GM19035 (cell line): ENCODE measurements around the gene ZBTB20.

Source experiments
- ATAC-seq: cut with Tn5 transposase; IDR thresholded peaks from one replicate; pipeline ENCODE4 v1.9.1; 2021; ENCODE audit not compliant: unreplicated experiment

The ZBTB20 gene

DNA sequence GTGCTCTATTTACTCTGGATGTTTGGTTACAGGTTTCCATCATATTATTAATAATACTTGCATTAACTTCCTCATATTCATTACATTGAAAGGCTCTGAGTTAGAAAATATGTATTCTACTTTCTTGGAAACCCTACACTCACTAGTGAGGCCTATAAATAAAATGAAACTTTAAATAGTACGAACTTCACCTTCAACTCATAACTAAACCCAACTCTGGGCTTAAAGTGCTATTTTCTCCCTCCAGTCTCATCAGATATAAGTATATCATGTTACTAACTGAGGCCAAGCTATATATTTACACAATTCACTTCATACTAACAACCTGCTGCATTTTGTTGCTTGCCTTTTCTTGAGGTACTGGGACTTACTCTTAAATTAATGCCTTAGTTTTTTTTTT lies 546.5 kb downstream of the ZBTB20 start:
- ATAC-seq = no peak

DNA sequence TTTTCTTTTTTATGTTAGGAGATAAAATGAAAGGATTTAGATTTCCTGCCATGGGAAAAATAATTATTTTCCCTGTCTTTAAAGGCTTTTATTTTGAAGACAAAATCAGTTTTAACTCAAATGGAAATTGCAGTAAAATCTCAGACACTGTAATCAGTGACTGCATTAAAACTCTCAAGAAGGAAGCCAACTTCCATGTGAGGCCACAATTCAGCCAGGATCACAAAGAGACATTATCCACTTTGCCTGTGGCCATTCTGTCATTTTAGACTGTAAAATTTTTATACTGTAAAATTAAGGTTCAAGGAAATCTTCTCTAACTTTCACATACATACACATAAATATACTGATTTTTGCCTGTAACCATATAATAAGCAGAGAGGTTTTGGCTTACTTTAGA lies 549.2 kb downstream of the ZBTB20 start:
- no peak for ATAC-seq

DNA sequence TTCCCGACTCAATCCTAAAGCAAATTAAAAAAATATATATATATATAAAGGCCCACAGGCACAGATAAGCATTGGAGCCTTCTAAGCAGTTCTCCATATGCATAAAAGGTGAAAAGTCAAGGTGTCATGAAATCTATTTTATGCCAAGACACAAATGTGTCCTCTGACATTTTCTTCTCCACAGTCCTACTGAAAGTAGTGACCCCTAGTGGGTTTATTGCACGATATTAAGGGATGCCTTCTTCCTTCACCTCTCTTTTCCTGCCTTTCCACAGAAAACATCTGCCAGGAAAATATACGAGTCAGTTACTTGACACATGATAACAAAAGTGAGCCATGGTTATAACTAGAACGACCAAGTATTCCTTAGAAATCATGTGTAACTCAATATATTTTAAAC lies 550.1 kb downstream of the ZBTB20 start:
- no peak for ATAC-seq

DNA sequence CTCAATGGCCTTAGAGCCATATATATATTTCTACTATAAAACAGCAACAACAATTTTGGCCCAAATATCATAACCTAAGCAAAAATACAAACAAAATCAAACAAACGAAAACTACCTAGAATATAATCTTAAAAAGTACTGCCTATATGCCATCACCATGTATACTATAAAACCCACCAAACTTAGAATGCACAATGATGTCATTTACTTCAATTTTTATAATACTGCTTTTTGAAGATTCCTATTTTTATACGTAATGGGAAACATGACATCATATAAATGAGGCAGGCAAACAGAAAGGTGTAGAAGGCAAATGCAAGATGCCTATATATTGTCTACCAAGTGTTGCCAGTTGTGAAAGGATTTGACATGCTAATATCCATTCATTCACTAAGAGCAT lies 550.9 kb downstream of the ZBTB20 start:
- no peak for ATAC-seq

DNA sequence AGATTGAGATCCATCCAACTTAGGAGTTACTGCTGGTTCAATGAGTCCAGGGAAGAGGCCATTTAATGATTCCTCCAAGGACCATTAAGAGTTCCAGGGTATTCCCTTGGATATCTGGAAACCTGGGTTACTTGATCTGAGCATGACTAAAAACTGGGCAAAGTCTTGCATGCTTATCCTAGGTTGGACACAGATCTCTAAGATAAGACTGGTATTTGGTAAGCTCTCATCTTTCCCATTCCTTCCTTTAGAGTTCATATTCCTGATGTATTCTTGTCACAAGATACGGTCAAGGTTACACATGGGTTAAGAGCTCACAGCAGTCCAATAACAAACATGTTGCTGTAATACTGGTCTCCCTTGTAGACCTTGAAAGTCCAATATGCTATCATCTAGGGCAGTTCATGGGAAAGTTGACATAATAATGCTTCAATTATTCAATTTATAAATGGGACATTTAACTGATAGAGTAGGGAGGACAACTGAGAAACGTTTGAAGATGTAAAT lies 551.5 kb downstream of the ZBTB20 start:
- no peak for ATAC-seq

- no peak for ATAC-seq
Measured at GRCh38 chr3:114590309-114591047, 556.6 kb downstream of the ZBTB20 start.

GRCh38 chr3:114587986-114588385 lies 559.1 kb downstream of the ZBTB20 start:
- ATAC-seq = no peak

DNA sequence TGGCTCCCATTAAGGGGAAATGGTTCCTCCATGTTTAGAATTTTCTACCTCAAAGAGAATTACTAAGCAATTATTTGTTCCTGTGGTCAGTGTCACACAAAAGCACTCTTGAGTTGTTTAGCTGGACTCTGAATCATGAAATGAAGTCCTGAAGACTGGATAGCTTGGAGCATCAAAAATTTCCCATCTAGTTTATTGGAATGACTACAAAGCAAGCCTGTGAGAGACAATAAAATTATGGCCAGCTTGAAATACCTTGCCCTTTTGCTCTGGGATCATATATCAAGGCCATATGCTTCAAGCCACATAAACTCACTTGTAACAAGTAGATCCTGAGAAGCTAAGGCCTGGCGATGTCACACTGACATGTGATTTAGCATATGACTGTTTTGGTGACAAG lies 561.0 kb downstream of the ZBTB20 start:
- ATAC-seq = no peak

GRCh38 chr3:114585687-114586086 lies 561.4 kb downstream of the ZBTB20 start:
- no peak for ATAC-seq

DNA sequence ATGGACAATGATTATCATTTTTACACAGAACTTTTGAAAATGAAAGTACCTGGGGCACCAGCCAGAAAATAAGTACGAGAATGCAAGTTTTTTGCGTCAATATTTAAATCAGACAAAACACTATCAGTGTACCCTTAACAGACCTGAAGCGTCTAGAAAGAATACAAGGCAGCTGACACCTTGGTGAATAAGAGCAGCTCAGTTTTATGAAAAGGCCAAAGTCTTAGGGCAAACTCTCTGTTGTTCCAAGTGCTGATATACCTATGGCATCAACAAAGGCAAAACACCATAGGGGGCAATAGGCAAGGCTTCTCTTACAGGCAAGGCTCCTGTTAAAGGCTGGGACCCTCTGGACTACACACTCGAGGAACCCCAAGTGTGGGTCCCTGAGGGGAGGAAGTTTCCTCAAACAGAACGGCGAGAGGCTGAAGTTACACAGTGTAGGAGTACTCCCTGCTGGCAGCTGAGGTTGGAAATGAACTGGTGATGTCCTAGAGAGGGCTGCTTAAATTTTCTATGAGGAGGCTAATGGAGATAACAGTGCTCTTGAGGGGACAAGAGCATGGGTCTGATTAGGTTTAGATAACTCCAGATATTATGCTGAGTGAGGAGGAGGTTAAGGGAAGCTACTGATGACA lies 562.2 kb downstream of the ZBTB20 start:
- no peak for ATAC-seq

DNA sequence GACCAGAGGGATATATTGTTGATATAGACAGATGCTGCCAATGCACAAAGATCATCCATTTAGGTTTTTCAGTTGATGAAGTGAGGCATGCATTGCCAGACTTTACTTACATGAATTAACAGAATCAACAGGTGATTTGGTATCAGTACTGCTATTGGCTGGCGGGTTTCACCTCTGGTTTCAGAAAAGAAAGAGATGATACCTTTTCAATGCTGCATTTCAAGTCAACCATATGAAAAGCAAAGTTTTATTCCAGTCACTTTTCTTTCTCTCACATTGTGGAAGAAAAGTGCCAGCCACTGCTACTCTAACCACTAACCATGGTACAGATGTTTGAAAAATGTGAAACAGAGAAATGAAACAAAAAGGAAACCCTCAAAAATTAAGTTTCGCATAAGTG lies 564.2 kb downstream of the ZBTB20 start:
- ATAC-seq = peak; percentile 78

GRCh38 chr3:114572364-114573062 lies 574.6 kb downstream of the ZBTB20 start:
- ATAC-seq = no peak

DNA sequence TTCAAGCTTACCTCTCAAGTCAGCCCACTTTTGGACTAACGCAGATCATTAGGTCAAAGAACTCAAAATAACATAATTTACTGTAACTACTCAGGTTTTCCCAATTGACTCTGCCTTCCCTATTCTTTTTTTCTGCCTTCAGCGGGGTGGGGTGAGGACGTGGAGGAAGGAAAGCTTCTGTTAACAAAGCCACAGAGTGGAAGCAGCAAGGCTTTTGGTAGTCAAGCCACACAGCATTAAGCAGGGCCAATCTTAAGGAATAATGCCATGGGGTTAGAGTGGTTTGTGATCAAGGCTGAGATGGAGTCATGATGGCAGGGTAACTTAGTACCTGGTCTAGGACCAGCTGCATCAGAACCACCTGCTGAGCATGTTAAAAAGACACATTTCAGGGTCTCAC lies 575.7 kb downstream of the ZBTB20 start:
- ATAC-seq = no peak

DNA sequence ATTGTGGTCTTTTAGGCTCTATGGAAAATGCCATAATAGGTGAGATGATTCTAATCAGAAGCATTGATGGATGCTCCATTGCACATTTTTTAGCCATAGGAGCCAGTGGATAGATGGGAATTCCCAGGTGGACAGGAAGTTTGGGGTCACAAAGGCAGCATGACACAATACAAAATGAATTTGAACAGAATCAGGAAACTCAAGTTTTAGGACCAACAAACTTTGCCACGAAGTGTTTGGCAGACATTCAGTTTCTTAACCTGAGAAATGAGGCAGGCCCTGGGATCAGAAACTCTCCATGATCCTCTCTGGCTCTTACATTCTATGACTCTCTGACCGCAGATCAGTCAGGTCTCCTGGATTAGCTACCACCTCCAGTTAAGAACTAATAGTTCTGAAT lies 577.9 kb downstream of the ZBTB20 start:
- no peak for ATAC-seq

GRCh38 chr3:114567771-114568170 lies 579.3 kb downstream of the ZBTB20 start:
- ATAC-seq = no peak

DNA sequence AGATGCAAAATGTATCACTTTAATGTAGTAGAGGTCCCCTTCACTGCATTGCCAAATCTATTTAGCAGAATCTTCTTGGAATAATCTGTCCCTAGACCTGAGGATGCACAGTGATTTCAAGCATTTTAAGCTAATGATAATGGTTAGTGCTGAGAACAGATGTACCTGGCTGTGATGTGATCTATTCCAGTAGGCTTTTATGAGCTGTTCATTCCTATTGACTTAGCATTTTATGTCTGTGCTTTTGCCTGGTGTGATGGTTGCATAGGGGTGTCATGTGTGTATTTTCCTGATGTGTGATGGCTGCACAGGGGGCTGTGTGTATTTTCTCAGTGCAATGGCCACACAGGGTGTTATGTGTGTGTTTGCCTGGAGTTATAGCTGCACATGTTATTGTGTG lies 580.3 kb downstream of the ZBTB20 start:
- ATAC-seq = no peak

GRCh38 chr3:114566162-114566755 lies 580.8 kb downstream of the ZBTB20 start:
- ATAC-seq = peak; percentile 92

DNA sequence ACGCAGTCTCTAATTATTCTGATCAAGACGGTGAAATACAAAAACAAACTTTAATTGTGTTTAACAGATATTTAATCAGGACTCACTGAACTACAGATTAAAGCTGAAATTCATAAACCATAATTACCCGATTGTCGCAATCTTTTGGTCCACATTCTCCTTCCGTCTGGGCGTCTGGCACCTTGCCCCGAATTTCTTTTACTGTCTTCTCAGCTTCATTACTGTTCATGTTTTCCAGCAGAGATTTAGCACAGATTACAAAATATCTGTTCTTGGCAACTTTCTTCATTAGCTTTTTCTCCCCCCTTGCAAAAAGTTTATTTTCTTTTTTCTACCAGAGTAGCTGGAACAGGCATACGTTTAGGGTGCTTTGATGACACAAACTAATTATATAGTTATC lies 581.9 kb downstream of the ZBTB20 start:
- ATAC-seq = no peak

- ATAC-seq = no peak
Measured at GRCh38 chr3:114563720-114564119, 583.4 kb downstream of the ZBTB20 start.

DNA sequence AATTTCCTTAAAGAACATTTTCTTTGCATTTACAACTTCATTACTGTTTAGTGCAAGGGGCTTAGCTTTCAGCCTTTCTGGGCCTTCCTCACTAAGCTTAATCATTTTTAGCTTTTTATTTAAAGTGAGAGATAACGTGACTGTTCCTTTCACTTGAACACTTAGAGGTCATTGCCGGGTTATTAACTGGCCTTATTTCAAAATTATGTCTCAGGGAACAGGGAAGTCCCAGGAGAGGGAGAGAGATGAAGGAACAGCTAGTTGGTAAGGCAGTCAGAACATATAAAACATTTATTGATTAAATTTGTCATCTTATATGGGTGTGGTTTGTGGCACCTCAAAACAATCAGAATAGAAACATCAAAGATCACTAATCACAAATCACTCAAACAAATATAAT lies 584.5 kb downstream of the ZBTB20 start:
- no peak for ATAC-seq

- ATAC-seq = no peak
Measured at GRCh38 chr3:114558271-114558670, 588.8 kb downstream of the ZBTB20 start.

GRCh38 chr3:114557791-114558190 lies 589.3 kb downstream of the ZBTB20 start:
- ATAC-seq = no peak
